H1 (cell line): ENCODE data around the gene TNFSF4. TPM values are rescaled to one million over a fixed set of nuclear protein-coding genes. Genes with fewer than 3 reads are reported as not detected.

ENCODE experiments used
- CTCF ChIA-PET: fragments of 300-600 bp; sonication (Branson Sonifier 250); formaldehyde crosslinking; loops from one replicate; lab custom pipeline; 2021; ENCODE audit not compliant: partially characterized antibody; lab: Charles Lee
- POLR2A ChIA-PET: fragments of 300-600 bp; sonication (Branson Sonifier 250); formaldehyde crosslinking; loops from one replicate; lab custom pipeline; 2021; ENCODE audit warnings: inconsistent platforms; ENCODE audit not compliant: partially characterized antibody; lab: Charles Lee
- DNase-seq, 2 experiments: peaks; one replicate each; pipeline versions ENCODE4 v3.0.0 to v3.0.0-alpha.2; 2010 to 2022; ENCODE audit warnings: low spot score in 2 of 2, low read depth in 1 of 2, mixed read lengths in 1 of 2
- FAIRE-seq: peaks from 2 replicates; lab custom pipeline; 2011; peaks lifted over from hg19 to GRCh38; lab: Jason Lieb, UNC
- H2AFZ ChIP-seq: 2 replicates; pipeline ENCODE4 v1.8.1; 2012; ENCODE audit warnings: low read length, inconsistent platforms
- H2AK5ac ChIP-seq: 2 replicates; pipeline ENCODE4 v1.6.1; 2013; ENCODE audit warnings: low read depth, low read length
- H2BK120ac ChIP-seq: replicated peaks from 2 replicates; pipeline ENCODE3; 2013; ENCODE audit warnings: low read depth, low read length, inconsistent platforms
- H2BK12ac ChIP-seq: 2 replicates; pipeline ENCODE4 v1.6.1; 2013; ENCODE audit warnings: low read depth, low read length
- H2BK15ac ChIP-seq: 2 replicates; pipeline ENCODE4 v1.6.1; 2013; ENCODE audit warnings: low read length
- H2BK20ac ChIP-seq: 2 replicates; pipeline ENCODE4 v1.6.1; 2013; ENCODE audit warnings: low read length
- H2BK5ac ChIP-seq: 2 replicates; pipeline ENCODE4 v1.6.1; 2013; ENCODE audit warnings: low read depth, low read length
- H3K14ac ChIP-seq: 2 replicates; pipeline ENCODE4 v1.6.1; 2013; ENCODE audit warnings: inconsistent platforms; ENCODE audit not compliant: insufficient read length
- H3K18ac ChIP-seq: 2 replicates; pipeline ENCODE4 v1.6.1; 2013; ENCODE audit warnings: low read length; ENCODE audit errors: extremely low read depth
- H3K23ac ChIP-seq: 2 replicates; pipeline ENCODE4 v1.6.1; 2013; ENCODE audit warnings: inconsistent platforms; ENCODE audit not compliant: insufficient read length
- H3K23me2 ChIP-seq: 2 replicates; pipeline ENCODE4 v1.6.1; 2013; ENCODE audit warnings: low read depth, low read length
- H3K27ac ChIP-seq: 2 replicates; pipeline ENCODE4 v1.6.1; 2011; ENCODE audit warnings: low read depth, low read length, inconsistent platforms
- H3K27me3 ChIP-seq, 4 experiments: replicated peaks in 1 of 4; 1 replicate in 1 of 4; 2 replicates in 3 of 4; pipeline versions ENCODE4 v1.6.1 to v1.8.1; 2011 to 2013; ENCODE audit warnings: low read length in 3 of 4, mild to moderate bottlenecking in 3 of 4, inconsistent platforms in 2 of 4, mixed read lengths in 2 of 4, moderate library complexity in 1 of 4; ENCODE audit not compliant: control insufficient read depth in 3 of 4, insufficient read depth in 3 of 4; ENCODE audit errors: extremely low read depth in 1 of 4
- H3K36me3 ChIP-seq, 4 experiments: 2 replicates each; pipeline versions ENCODE4 v1.6.1 to v1.8.1; 2011 to 2013; ENCODE audit warnings: mild to moderate bottlenecking in 4 of 4, low read length in 3 of 4, moderate library complexity in 2 of 4, control low read depth in 1 of 4, inconsistent platforms in 1 of 4; ENCODE audit not compliant: insufficient read depth in 4 of 4, control insufficient read depth in 2 of 4
- H3K4ac ChIP-seq: replicated peaks from 2 replicates; pipeline ENCODE3; 2013; ENCODE audit warnings: low read length, low read depth, mixed read lengths, inconsistent platforms; ENCODE audit not compliant: insufficient read length
- H3K4me1 ChIP-seq, 4 experiments: replicated peaks in 1 of 4; 1 replicate in 1 of 4; 2 replicates in 3 of 4; pipeline versions ENCODE4 v1.6.1 to v1.8.1; 2011 to 2013; ENCODE audit warnings: low read length in 3 of 4, inconsistent platforms in 2 of 4, mixed read lengths in 1 of 4; ENCODE audit not compliant: insufficient read depth in 4 of 4, control insufficient read depth in 3 of 4
- H3K4me2 ChIP-seq, 2 experiments: 2 replicates each; pipeline versions ENCODE4 v1.6.1 to v1.8.1; 2011 to 2013; ENCODE audit warnings: low read depth in 2 of 2, low read length in 2 of 2, control low read depth in 1 of 2, inconsistent platforms in 1 of 2, mild to moderate bottlenecking in 1 of 2; ENCODE audit not compliant: insufficient read depth in 1 of 2
- H3K4me3 ChIP-seq, 4 experiments: fragments of 200-600, 300-600 bp in 1 of 4; sonication (generic), shearing (Covaris generic), sonication (Bioruptor Twin) in 1 of 4; 2 replicates each; pipeline versions ENCODE4 v1.5.1 to v1.8.1; 2011 to 2016; ENCODE audit warnings: low read length in 4 of 4, low read depth in 3 of 4, control low read depth in 2 of 4, inconsistent platforms in 2 of 4, mild to moderate bottlenecking in 2 of 4, mixed read lengths in 1 of 4, moderate library complexity in 1 of 4; ENCODE audit not compliant: insufficient read depth in 2 of 4; ENCODE audit errors: extremely low read depth in 1 of 4
- H3K56ac ChIP-seq: replicated peaks from 2 replicates; pipeline ENCODE3; 2013; ENCODE audit warnings: low read depth, mild to moderate bottlenecking, mixed read lengths, low read length, inconsistent platforms; ENCODE audit not compliant: insufficient read length
- H3K79me1 ChIP-seq: 2 replicates; pipeline ENCODE4 v1.6.1; 2013; ENCODE audit warnings: low read depth, low read length, control low read depth
- H3K79me2 ChIP-seq, 2 experiments: 2 replicates each; pipeline versions ENCODE4 v1.6.1 to v1.8.1; 2012 to 2013; ENCODE audit warnings: low read length in 2 of 2, mild to moderate bottlenecking in 2 of 2, inconsistent platforms in 1 of 2; ENCODE audit not compliant: insufficient read depth in 2 of 2, control insufficient read depth in 1 of 2
- H3K9ac ChIP-seq, 4 experiments: replicated peaks in 1 of 4; 1 replicate in 1 of 4; 2 replicates in 3 of 4; pipeline versions ENCODE4 v1.6.1 to v1.8.1; 2011 to 2013; ENCODE audit warnings: low read depth in 3 of 4, low read length in 3 of 4, control low read depth in 2 of 4, mild to moderate bottlenecking in 2 of 4, moderate library complexity in 2 of 4, inconsistent platforms in 1 of 4; ENCODE audit errors: extremely low read depth in 1 of 4
- H3K9me3 ChIP-seq, 2 experiments: 2 replicates each; pipeline versions ENCODE4 v1.6.1 to v1.8.1; 2012 to 2013; ENCODE audit warnings: mild to moderate bottlenecking in 2 of 2, moderate library complexity in 2 of 2, control low read depth in 1 of 2, inconsistent platforms in 1 of 2, low read depth in 1 of 2, low read length in 1 of 2, mixed read lengths in 1 of 2; ENCODE audit not compliant: insufficient read depth in 2 of 2
- H4K20me1 ChIP-seq, 2 experiments: replicated peaks in 1 of 2; 2 replicates each; pipeline versions ENCODE3 to v1.8.1; 2011 to 2013; ENCODE audit warnings: inconsistent platforms in 2 of 2, low read length in 2 of 2, mild to moderate bottlenecking in 1 of 2; ENCODE audit not compliant: insufficient read depth in 2 of 2, control insufficient read depth in 1 of 2
- H4K5ac ChIP-seq: 2 replicates; pipeline ENCODE4 v1.6.1; 2013; ENCODE audit warnings: low read length, low read depth, mixed read lengths, inconsistent platforms; ENCODE audit not compliant: insufficient read length
- H4K8ac ChIP-seq: 2 replicates; pipeline ENCODE4 v1.8.0; 2013; ENCODE audit warnings: mild to moderate bottlenecking, moderate library complexity, low read length, inconsistent platforms; ENCODE audit not compliant: insufficient read depth; ENCODE audit errors: extremely low read depth
- H4K91ac ChIP-seq: replicated peaks from 2 replicates; pipeline ENCODE3; 2013; ENCODE audit warnings: low read length, mixed read lengths, inconsistent platforms; ENCODE audit not compliant: insufficient read length
- CTBP2 ChIP-seq: IDR thresholded peaks from 2 replicates; pipeline ENCODE4 v1.7.0; 2011; ENCODE audit warnings: borderline replicate concordance, mild to moderate bottlenecking, moderate library complexity, mixed read lengths, low read length; ENCODE audit not compliant: insufficient read depth, insufficient read length
- CTCF ChIP-seq, 3 experiments: IDR thresholded peaks; 1 replicate in 2 of 3; 2 replicates in 1 of 3; pipeline versions ENCODE4 v1.5.1 to v1.6.1; 2011; ENCODE audit warnings: low read length in 3 of 3, mild to moderate bottlenecking in 3 of 3, inconsistent platforms in 2 of 3, low read depth in 1 of 3, moderate library complexity in 1 of 3; ENCODE audit not compliant: insufficient read depth in 1 of 3; ENCODE audit errors: control extremely low read depth in 1 of 3
- EP300 ChIP-seq, 2 experiments: IDR thresholded peaks; 1 replicate in 1 of 2; 2 replicates in 1 of 2; pipeline ENCODE4 v1.6.1; 2011 to 2012; ENCODE audit warnings: low read depth in 2 of 2, low read length in 2 of 2, mild to moderate bottlenecking in 2 of 2, borderline replicate concordance in 1 of 2, inconsistent platforms in 1 of 2, moderate library complexity in 1 of 2
- KDM4A ChIP-seq: IDR thresholded peaks from one replicate; pipeline ENCODE4 v1.7.1; 2012; ENCODE audit warnings: low read depth, mild to moderate bottlenecking, moderate library complexity, low read length, inconsistent platforms; ENCODE audit not compliant: severe bottlenecking
- POLR2A ChIP-seq, 2 experiments: IDR thresholded peaks; 1 replicate in 1 of 2; 2 replicates in 1 of 2; pipeline ENCODE4 v1.6.1; 2011; ENCODE audit warnings: low read depth in 2 of 2, low read length in 2 of 2, mild to moderate bottlenecking in 2 of 2; ENCODE audit errors: control extremely low read depth in 1 of 2
- RXRA ChIP-seq: IDR thresholded peaks from 2 replicates; pipeline ENCODE4 v1.6.1; 2011; ENCODE audit warnings: low read depth, mild to moderate bottlenecking, low read length, moderate library complexity; ENCODE audit not compliant: insufficient read depth
- SIN3A ChIP-seq, 2 experiments: IDR thresholded peaks in 1 of 2; conservative IDR thresholded peaks in 1 of 2; 2 replicates each; pipeline ENCODE4 v1.6.1; 2011 to 2012; ENCODE audit warnings: low read length in 2 of 2, improper control_type of control experiment in 1 of 2, low read depth in 1 of 2, mild to moderate bottlenecking in 1 of 2
- SUZ12 ChIP-seq: fragments of 200-600 bp; sonication (generic); IDR thresholded peaks from 2 replicates; pipeline ENCODE4 v1.6.1; 2012; ENCODE audit warnings: mild to moderate bottlenecking, inconsistent platforms, low read length, moderate library complexity, mixed read lengths
- YY1 ChIP-seq: IDR thresholded peaks from 2 replicates; pipeline ENCODE4 v1.6.1; 2011; ENCODE audit warnings: low read depth, mild to moderate bottlenecking, low read length
- WGBS, 2 experiments: shearing (Covaris generic) in 1 of 2; methylation state at CpG; one replicate each; pipeline versions ENCODE4 v1.1.6 to v1.1.7; 2013 to 2015; ENCODE audit warnings: low lambda C conversion rate in 2 of 2, mixed read lengths in 2 of 2, inconsistent platforms in 1 of 2, low coverage in 1 of 2, missing lambda C conversion rate in 1 of 2; ENCODE audit not compliant: insufficient replicate concordance in 2 of 2, insufficient coverage in 1 of 2, insufficient read length in 1 of 2; ENCODE audit errors: extremely low coverage in 1 of 2, missing lambda C conversion rate in 1 of 2; 5-methylcytosine and 5-hydroxymethylcytosine counted together
- polyA plus RNA-seq, 7 experiments: library from polyadenylated mRNA; depleted of rRNA in 3 of 7; stranded (reverse) in 5 of 7; unstranded in 2 of 7; fragments of >200 nt in 5 of 7; fragments of 200-250 nt in 2 of 7; gene quantifications; 1 replicate in 5 of 7; 2 replicates in 1 of 7; 4 replicates in 1 of 7; pipeline versions ENCODE4 v1.2.1 to v1.2.3, GENCODE V29; 2011 to 2013; ENCODE audit warnings: missing spikeins in 2 of 7, mixed read lengths in 2 of 7
- total RNA-seq: library from RNA; stranded (reverse); fragmentation: NEBNext Ultra II Directional; extraction: Animal tissue kit (Norgen Biotek cat#: 25700); gene quantifications from 2 replicates; pipeline ENCODE4 v1.2.1, GENCODE V29; 2021

TNFSF4 gene
- total and polyA plus RNA-seq, 2 of the 8 experiments (the other 6 are each of a cell fraction or from before 2014, with no cell fraction given) = 0.54 to 0.63 TPM

GRCh38 chr1:173210716-173211231 is 3.6 kb upstream of the TNFSF4 start:
- 80% methylated on average over 1 of the region's 1 CpG; no CpG with 5 or more reads in 1 of the 2 experiments for WGBS, 2 experiments
- DNase-seq (no peak), FAIRE-seq (no peak)
- TF ChIP-seq YY1 = no peak
- no peak for TF ChIP-seq SUZ12
- no peak for TF ChIP-seq SIN3A (conservative IDR thresholded peaks at IDR 0.05 in 1 of 2, IDR thresholded peaks at IDR 0.05 in 1 of 2; ENCODE audit: low read depth in 1 of 2, low read length in 2 of 2)
- no peak for TF ChIP-seq CTCF (IDR thresholded peaks at IDR 0.05; ENCODE audit: control extremely low read depth in 1 of 3, insufficient read depth in 1 of 3, low read depth in 1 of 3, low read length in 3 of 3)
- no peak for TF ChIP-seq RXRA
- TF ChIP-seq EP300 (IDR thresholded peaks at IDR 0.05; ENCODE audit: borderline replicate concordance in 1 of 2, low read depth in 2 of 2, low read length in 2 of 2) = no peak
- TF ChIP-seq KDM4A = no peak
- TF ChIP-seq CTBP2 = no peak
- TF ChIP-seq POLR2A (IDR thresholded peaks at IDR 0.05; ENCODE audit: control extremely low read depth in 1 of 2, low read depth in 2 of 2, low read length in 2 of 2) = no peak
- Histone ChIP-seq H3K79me1 (no peaks in the 10 kb centered on the region), H2BK15ac (no peak overlapping the region), H3K56ac (no peak overlapping the region), H3K4ac (no peak overlapping the region), H3K18ac (no peak overlapping the region), H3K27me3 (peaks cover 4 to 33% (median 21%) of the 10 kb centered on the region in 4 experiments), H3K23me2 (no peaks in the 10 kb centered on the region), H3K4me2 (no peak overlapping the region), H3K9me3 (no peaks in the 10 kb centered on the region), H2AK5ac (no peak overlapping the region), H3K4me1 (peaks cover 0 to 2% (median 2%) of the 10 kb centered on the region in 4 experiments; a peak in 4 of 7 replicates), H2BK12ac (no peak overlapping the region), H2BK20ac (no peak overlapping the region), H3K23ac (no peak overlapping the region), H3K79me2 (no peaks in the 10 kb centered on the region), H3K14ac (no peak overlapping the region), H3K27ac (no peak overlapping the region), H3K9ac (no peak overlapping the region), H4K20me1 (no peaks in the 10 kb centered on the region), H4K5ac (no peak overlapping the region), H2BK5ac (no peak overlapping the region), H3K36me3 (no peaks in the 10 kb centered on the region), H2BK120ac (no peak overlapping the region), H4K8ac (no peak overlapping the region), H3K4me3 (no peak overlapping the region), H2AFZ (no peak overlapping the region), H4K91ac (no peak overlapping the region)
- POLR2A ChIA-PET = no interaction called here
- CTCF ChIA-PET = interaction anchor here (0.9 to 1.7 kb wide), 5 partner anchors 8 to 468 kb away, joined by 3 to 6 read pairs (median 4); no protein-coding TSS in a partner anchor
